ENCODE results near the gene PACRG.

The PACRG gene

GRCh38 chr6:162887981-162888689, 160.4 kb downstream of the PACRG start:
- no peak overlapping the region for H3K27ac ChIP-seq
- TF ChIP-seq CTCF (IDR thresholded peaks at IDR 0.05) = no peak
- no peak overlapping the region for H3K4me3 ChIP-seq
- DNase-seq (ENCODE audit: low spot score) = no peak

DNA sequence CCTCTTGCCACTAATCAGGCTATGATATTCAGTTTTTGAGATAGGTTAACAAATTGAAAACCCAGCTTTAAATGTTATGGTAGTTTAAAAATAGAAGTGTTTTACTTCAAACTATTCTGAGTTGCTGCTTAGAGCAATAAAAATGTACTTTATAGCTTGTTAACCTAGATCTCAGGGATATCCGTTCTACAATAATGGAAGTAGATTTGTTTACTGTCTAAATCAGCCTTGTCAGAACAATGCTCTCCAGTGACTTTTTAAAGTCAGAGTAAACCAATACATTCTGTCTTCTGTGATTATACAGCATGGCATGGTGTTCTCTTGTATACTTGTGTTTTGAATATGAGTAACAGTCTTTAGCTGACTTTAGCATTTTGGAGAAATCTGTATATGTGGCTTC, 161.5 kb downstream of the PACRG start:
- TF ChIP-seq CTCF (IDR thresholded peaks at IDR 0.05) = no peak
- DNase-seq (ENCODE audit: low spot score) = no peak
- Histone ChIP-seq H3K4me3 (no peak overlapping the region), H3K27ac (no peak overlapping the region)

DNA sequence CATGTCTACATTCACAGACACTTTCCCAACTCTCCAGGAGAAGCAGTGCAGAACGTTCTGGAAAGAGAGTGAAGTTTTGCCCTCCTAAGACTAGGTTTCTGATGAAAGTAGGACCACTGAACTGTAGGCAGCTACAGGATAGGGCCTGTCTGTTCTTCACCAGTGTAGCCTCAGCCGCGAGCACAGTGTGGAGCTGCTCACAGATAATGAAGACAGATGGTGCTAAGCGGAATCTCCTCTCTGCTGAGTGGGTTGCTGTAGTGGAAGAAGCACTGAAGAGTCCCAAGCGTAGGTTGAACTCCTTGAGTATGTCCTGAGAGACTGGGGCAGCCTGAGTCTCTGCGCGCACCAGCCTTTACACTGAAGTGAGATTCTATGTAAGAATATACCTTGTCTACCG, 170.2 kb downstream of the PACRG start:
- no peak for TF ChIP-seq CTCF (IDR thresholded peaks at IDR 0.05)
- no peak overlapping the region for H3K4me3 ChIP-seq
- H3K27ac ChIP-seq = no peak overlapping the region
- no peak for DNase-seq (ENCODE audit: low spot score)

DNA sequence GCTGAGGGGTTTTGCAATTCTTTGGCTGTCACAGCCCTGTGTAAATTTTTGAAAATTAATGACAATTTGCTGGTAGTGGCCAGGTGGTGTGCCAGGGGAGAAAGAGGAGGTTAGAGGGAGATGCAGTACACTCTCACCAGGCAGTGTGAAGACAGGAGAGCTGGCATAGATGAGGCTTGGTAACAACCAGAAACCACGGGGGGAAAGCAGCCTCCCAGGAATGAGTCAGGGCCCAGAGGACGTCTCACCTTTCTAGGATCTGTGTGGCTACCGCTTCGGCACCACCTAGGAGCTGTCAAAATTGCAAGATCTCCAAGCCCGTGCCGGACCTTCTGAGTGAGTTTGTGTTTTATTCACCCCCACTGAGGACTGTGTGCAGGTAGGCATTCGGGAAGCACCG, 171.4 kb downstream of the PACRG start:
- Histone ChIP-seq H3K4me3 (no peak overlapping the region), H3K27ac (no peak overlapping the region)
- no peak for DNase-seq (ENCODE audit: low spot score)
- TF ChIP-seq CTCF (IDR thresholded peaks at IDR 0.05) = no peak

- DNase-seq (ENCODE audit: low spot score) = no peak
- Histone ChIP-seq H3K4me3 (no peak overlapping the region), H3K27ac (no peak overlapping the region)
- TF ChIP-seq CTCF (IDR thresholded peaks at IDR 0.05) = no peak
Observed at GRCh38 chr6:162900503-162900902, 172.7 kb downstream of the PACRG start.

DNA sequence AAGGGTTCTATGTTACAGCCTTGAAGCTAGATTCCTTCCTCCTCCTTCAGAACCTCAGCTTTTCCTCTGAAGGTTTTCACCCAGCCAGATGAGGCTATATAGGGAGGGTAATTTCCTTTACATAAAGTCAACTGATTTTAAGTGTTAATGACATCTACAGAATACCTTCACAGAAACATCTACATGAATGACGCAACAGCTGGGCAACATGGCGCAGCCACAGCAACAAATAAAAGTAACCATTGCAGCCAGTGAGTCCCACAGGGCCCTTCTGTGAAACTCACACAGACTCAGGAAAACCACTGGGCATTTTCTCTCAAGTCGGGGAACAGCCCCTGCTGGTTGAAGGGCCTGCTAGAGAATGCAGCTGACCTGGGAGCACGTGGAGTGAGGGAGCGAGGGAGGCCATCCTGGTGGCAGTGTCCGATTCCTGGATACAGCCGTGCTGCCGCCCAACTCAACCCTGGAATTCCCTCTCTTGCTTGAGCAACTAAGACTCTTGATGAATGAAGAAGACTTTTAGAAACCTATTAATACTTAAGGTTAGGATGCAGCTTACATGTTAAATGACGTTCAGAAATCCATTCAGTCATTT, 176.4 kb downstream of the PACRG start:
- H3K27ac ChIP-seq = no peak overlapping the region
- DNase-seq (ENCODE audit: low spot score) = no peak
- H3K4me3 ChIP-seq = no peak overlapping the region
- TF ChIP-seq CTCF (IDR thresholded peaks at IDR 0.05) = no peak

GRCh38 chr6:162906479-162906878, 178.7 kb downstream of the PACRG start:
- no peak for DNase-seq (ENCODE audit: low spot score)
- Histone ChIP-seq H3K27ac (no peak overlapping the region), H3K4me3 (no peak overlapping the region)
- no peak for TF ChIP-seq CTCF (IDR thresholded peaks at IDR 0.05)
